ENCODE data around the gene CASZ1.

CASZ1 gene

DNA sequence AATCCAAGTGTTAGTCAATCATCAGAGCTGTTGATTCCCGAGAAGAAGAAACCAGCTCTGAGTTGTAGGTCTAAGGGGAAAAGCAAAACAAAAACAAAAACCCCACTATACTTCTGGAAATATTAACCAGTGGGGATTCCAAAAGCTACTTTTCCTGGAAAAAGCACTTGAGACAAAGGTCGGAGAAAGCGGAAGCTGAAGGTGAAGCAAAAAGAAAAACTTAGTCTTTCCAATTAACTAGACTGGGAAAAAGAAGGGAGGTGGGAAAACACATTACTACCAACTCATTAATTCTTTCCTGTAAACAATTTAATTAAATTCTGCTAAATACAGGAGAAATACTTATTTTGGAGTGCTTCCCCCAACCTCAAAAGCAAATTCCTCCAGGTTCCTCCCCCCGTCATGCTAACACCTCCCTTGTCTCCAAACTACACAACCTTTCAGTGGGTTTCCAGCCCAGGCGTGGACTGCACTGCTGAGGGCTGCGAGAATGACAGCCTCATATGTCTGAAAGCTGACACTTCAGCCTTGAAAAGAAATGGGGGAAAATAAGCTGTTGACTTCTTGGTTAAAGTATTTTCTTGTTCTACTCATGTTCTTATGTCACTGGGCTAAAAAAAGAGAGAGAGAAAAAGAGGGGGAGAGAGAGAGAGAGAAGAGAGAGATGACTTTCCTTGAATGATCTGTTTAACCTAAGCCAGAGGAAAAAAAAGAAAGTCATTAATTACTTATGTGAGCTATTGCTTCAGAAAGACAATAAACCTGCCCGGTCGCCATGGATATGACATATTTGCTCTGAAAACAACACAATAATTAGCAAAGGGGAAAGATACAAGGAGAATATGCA lies 5.1 kb downstream of the CASZ1 start:
- DNase-seq, result no peak

- peak; percentile 22 for DNase-seq
Observed at GRCh38 chr1:10789803-10790702, 6.4 kb downstream of the CASZ1 start.

DNA sequence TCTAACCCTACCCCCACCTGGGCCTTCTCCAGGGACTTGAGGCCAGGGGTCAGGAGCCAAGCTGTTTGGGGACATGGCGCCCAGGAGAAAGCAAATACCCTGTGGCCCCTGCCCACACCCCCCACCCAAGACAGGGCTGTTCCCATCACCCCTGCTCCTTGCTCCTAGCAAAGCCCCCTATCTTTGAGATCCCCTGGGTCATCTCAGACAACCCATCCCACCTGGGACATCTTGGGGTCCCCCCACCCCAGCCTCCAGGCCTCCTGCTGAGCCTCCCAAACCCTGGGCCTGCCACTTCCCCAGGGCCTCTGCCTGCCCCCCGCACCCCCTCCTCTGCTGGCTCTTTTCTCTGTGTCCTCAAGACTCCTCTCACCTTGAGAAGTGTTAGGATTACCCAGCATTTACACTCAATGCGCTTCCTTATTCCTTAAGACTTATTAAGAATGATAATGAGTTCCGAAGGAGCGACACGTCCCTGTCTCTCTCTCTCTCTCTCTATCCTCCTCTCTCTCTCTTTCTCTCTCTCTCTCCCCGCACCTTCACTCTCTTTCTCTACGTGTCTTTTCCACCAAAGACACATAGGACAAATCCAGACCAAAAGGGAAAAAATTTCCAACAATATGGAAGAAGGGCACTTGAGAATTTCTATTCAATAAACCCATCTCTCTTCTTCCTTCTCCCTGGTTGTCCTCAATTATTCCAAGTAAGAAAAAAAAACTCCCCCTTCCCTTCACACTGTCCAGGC lies 7.2 kb downstream of the CASZ1 start:
- DNase-seq, result no peak

- no peak for DNase-seq
Observed at GRCh38 chr1:10788592-10789006, 7.8 kb downstream of the CASZ1 start.

DNA sequence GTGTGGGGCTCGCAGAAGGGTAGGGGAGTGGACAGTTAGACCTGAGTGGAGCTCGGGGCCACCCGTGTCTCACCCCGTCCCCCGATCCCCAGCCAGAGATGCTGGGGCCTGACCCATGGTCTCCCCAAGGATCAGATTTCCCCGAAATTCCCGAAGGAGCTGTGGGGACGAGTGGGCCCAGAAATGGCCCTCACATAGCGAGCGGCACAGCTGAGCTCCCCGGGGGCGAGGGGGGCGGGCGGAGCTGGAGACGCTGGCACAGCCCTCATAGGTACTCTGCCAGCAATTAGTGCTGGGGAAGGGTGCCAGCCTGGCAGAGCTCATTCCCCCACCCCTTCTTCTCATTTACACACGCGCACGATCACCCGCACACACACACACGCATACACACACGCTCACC lies 9.2 kb downstream of the CASZ1 start:
- DNase-seq, result no peak

- DNase-seq, result no peak
Observed at GRCh38 chr1:10785728-10786638, 10.5 kb downstream of the CASZ1 start.

DNA sequence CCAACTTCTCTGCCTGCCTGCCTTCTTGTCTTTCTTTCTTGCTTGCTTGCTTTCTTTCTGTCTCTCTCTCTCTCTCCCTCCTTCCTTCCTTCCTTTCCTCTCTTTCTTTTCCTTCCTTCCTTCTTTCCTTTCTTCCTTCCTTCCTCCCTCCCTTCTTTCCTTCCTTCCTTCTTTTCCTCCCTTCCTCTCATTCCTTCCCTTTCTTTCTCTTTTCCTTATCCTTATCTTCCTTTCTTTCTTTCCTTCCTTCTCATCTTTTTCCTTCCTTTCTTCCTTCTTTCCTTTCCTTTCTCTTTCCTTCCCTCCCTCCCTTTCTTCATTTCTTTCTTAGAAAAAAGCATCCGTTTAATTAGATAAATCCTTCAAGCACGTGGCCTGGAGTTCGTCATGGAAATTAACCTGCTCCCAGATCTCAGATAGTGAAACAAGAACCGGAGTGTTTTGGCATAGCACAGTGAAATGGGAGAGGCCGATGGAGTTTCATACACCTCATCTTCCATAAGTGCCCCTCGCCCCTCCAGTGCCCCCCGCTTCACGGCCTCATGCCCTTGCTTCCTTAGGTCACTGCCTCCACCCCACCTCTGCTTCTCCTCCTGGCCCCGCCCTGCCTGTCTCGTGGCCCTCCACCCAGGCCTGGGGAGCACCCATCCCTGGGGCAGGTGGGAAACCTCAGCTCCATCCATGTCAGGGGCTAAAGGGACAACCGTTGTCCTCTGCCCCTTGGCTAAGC lies 11.3 kb downstream of the CASZ1 start:
- DNase-seq, result no peak

GRCh38 chr1:10782491-10783244 lies 13.8 kb downstream of the CASZ1 start:
- DNase-seq, result no peak

- no peak for DNase-seq
Observed at GRCh38 chr1:10781137-10781536, 15.3 kb downstream of the CASZ1 start.

DNA sequence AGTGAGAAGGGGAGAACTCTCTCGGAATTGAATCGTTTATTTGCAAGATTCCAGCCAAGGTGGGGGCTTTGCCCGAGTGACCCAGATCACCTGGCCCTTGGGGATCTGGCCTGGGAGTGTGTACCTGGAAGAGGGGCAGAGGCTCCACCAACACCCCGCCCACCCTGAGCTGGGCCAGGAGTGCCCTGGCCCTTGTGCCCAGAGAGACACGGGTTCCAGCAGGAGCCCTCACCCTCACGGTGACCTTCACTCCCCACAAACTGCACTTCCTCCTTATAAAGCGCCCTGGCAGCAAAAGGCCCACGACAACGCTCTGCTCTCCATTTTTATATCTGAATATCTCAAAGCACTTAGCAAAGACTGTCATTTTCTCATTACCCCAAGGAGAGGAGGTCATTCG lies 16.6 kb downstream of the CASZ1 start:
- DNase-seq, result peak; percentile 49

GRCh38 chr1:10779201-10779600 lies 17.2 kb downstream of the CASZ1 start:
- DNase-seq, result no peak

GRCh38 chr1:10778640-10779039 lies 17.8 kb downstream of the CASZ1 start:
- DNase-seq, result no peak

GRCh38 chr1:10777749-10778574 lies 18.5 kb downstream of the CASZ1 start:
- DNase-seq, result no peak

GRCh38 chr1:10776190-10776905 lies 20.1 kb downstream of the CASZ1 start:
- no peak for DNase-seq

DNA sequence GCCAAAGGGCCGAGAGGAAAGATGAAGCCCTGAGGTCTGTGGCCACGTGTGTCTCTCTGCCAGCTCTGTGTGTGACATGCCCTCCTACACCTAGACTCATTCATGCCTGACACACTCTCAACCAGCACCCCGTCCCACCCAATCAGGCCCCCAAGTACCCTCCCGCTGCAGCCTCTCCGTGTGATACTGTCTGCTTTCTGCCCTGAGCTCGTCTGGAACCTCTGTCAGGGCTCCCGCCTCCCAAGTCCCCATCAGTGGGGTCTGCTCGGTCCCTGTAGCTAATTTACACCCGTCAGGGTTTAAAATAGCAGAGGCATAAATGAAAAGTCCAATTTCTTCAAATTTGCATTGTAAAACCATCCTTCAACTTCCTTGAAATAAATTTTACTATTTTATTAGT lies 20.7 kb downstream of the CASZ1 start:
- DNase-seq, result no peak

DNA sequence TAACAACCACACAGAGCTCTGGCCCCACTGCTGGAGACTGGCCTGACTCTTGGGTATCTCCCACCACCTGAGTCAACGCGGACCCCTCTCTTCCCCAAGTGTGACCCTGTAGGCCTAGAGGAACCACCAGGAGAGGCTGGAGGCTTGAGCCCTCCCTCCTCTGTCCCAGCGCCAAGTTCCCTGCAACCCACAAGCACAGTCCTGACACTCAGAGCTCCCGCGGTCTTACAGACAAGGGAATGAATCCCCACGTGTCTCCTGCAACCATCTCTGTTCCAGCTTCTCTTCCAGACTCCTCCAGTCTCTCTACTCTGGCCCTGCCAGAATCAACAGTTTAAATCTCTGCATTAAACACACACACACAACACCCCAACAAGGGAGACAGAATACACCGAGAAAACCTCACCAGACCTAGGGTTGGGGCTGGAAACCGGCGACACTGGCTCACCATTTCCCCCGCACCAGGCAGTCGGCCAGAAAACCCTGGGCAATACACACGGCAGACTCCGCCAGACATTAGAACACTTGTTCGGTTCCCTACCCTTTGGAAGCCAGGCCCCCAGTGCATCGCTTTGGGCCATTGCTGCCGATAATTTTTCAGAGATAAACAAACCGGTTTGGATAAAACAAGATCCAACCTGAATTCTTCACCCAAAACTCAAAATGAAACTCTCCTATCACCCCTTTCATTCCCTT lies 21.7 kb downstream of the CASZ1 start:
- no peak for DNase-seq

DNA sequence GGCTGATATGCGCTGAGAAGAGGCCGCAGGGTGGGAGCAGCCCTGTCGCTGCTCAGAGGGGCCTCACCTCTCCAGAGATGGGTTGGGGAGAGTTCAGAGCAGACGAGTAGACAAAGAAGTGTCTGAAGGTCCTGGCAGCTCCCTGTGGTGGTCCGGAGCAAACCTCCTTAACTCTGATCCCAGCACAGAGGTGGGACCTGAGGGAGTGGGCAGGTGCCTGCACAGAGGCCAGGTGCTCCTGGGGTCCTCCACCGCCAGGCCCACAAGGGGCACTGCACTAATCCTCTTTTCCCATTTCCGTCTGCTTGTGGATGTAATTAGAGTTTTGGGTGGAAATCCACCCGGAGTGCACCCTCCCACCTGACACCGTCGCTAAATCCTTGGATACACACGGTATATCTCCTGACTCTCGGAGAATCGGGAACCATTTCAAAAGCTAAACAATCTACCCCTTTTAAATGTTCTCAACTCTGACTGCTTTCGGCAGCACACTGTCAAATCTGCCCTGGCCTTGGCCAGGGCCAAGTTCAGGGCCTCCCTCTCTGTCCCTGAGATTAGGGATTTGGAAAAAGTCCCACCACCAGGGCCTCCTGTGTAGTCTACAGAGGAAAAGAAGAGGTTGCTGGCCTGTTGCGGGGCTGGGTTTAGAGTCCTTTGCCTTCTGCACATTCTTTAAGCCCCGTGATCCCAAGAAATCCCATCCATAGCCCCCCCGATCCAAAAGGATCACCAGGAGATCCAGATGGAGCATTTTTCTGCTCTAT lies 22.4 kb downstream of the CASZ1 start:
- no peak for DNase-seq

GRCh38 chr1:10773376-10773775 lies 23.1 kb downstream of the CASZ1 start:
- no peak for DNase-seq

All from NCI-H2227 treated with DMSO at 0.1 percent for 48 hours (cell line).